PC-9 (cell line): Measurements from ENCODE around the gene MAST1. TPM values are rescaled to one million over a fixed set of nuclear protein-coding genes. Genes with fewer than 3 reads are reported as not detected.

Experiments used
- BruUV-seq: library from RNA; stranded (reverse); fragments of 400-500 nt; replicated peaks from 2 replicates; lab custom pipeline; 2021; lab: Mats Ljungman, UMichigan
- CTCF ChIA-PET: fragments of 300-600 bp; sonication (Branson Sonifier 250); formaldehyde crosslinking; loops from one replicate; lab custom pipeline; 2022; ENCODE audit warnings: antibody characterized with exemption; lab: Charles Lee
- POLR2A ChIA-PET: fragments of 300-600 bp; sonication (Branson Sonifier 250); formaldehyde crosslinking; loops from one replicate; lab custom pipeline; 2022; ENCODE audit warnings: antibody characterized with exemption; ENCODE audit not compliant: unreplicated experiment; lab: Charles Lee
- DNase-seq, 2 experiments: peaks; one replicate each; pipeline versions ENCODE4 v3.0.0 to v3.0.0-alpha.2; 2015 to 2022; ENCODE audit warnings: mixed read lengths in 1 of 2
- H2AFZ ChIP-seq: fragments of 200-600 bp; sonication (generic); 2 replicates; pipeline ENCODE4 v1.8.1; 2017; ENCODE audit warnings: antibody characterized with exemption
- H3F3A ChIP-seq: fragments of 200-600 bp; sonication (generic); 2 replicates; pipeline ENCODE4 v1.8.1; 2017; ENCODE audit warnings: antibody characterized with exemption, mild to moderate bottlenecking, low read depth; ENCODE audit not compliant: insufficient read depth
- H3K27ac ChIP-seq: fragments of 200-600 bp; sonication (generic); 2 replicates; pipeline ENCODE4 v1.6.1; 2016; ENCODE audit warnings: mixed run types
- H3K27me3 ChIP-seq: fragments of 200-600 bp; sonication (generic); 2 replicates; pipeline ENCODE4 v1.6.1; 2016; ENCODE audit warnings: low read depth, mixed run types; ENCODE audit not compliant: insufficient read depth
- H3K36me3 ChIP-seq: fragments of 200-600 bp; sonication (generic); 2 replicates; pipeline ENCODE4 v1.6.1; 2016; ENCODE audit warnings: low read depth, mixed run types
- H3K4me1 ChIP-seq: fragments of 200-600 bp; sonication (generic); replicated peaks from 2 replicates; pipeline ENCODE4 v1.6.1; 2016; ENCODE audit warnings: mixed run types; ENCODE audit not compliant: insufficient read depth
- H3K4me2 ChIP-seq: fragments of 200-600 bp; sonication (generic); 2 replicates; pipeline ENCODE4 v1.6.1; 2017; ENCODE audit warnings: mixed run types
- H3K4me3 ChIP-seq: fragments of 200-600 bp; sonication (generic); 2 replicates; pipeline ENCODE4 v1.6.1; 2016; ENCODE audit warnings: mixed run types
- H3K79me2 ChIP-seq: fragments of 200-600 bp; sonication (generic); 2 replicates; pipeline ENCODE4 v1.6.1; 2017; ENCODE audit warnings: low read depth, mixed run types
- H3K9me2 ChIP-seq: fragments of 200-600 bp; sonication (generic); 2 replicates; pipeline ENCODE4 v1.8.1; 2017; ENCODE audit warnings: mild to moderate bottlenecking; ENCODE audit not compliant: insufficient read depth
- H3K9me3 ChIP-seq: fragments of 200-600 bp; sonication (generic); 2 replicates; pipeline ENCODE4 v1.8.1; 2016; ENCODE audit warnings: low read depth; ENCODE audit not compliant: insufficient read depth
- H4K20me1 ChIP-seq: fragments of 200-600 bp; sonication (generic); 2 replicates; pipeline ENCODE4 v1.8.1; 2017; ENCODE audit not compliant: insufficient read depth
- EZH2 ChIP-seq: fragments of 200-600 bp; sonication (generic); IDR thresholded peaks from 2 replicates; pipeline ENCODE4 v1.8.0; 2017; ENCODE audit warnings: antibody characterized with exemption, low read depth
- intact Hi-C: fragments of 100-400 bp; cut with micrococcal nuclease; formaldehyde crosslinking; loops from one replicate; pipeline ENCODE4 v1.10.0; 2022; ENCODE audit not compliant: unreplicated experiment
- total RNA-seq: library from RNA; stranded (reverse); gene quantifications from 2 replicates; pipeline ENCODE4 v1.2.3, GENCODE V29; 2021
- TF ChIP-seq, protein P1 (sequence below): fragments of 200-600 bp; sonication (generic); conservative IDR thresholded peaks from 2 replicates; pipeline ENCODE4 v1.6.1; 2017; ENCODE audit warnings: mixed run types, antibody characterized with exemption, mild to moderate bottlenecking, moderate library complexity

MAST1 gene
- total RNA-seq, 1 experiment from 2014 or later = 11.9 TPM

DNA sequence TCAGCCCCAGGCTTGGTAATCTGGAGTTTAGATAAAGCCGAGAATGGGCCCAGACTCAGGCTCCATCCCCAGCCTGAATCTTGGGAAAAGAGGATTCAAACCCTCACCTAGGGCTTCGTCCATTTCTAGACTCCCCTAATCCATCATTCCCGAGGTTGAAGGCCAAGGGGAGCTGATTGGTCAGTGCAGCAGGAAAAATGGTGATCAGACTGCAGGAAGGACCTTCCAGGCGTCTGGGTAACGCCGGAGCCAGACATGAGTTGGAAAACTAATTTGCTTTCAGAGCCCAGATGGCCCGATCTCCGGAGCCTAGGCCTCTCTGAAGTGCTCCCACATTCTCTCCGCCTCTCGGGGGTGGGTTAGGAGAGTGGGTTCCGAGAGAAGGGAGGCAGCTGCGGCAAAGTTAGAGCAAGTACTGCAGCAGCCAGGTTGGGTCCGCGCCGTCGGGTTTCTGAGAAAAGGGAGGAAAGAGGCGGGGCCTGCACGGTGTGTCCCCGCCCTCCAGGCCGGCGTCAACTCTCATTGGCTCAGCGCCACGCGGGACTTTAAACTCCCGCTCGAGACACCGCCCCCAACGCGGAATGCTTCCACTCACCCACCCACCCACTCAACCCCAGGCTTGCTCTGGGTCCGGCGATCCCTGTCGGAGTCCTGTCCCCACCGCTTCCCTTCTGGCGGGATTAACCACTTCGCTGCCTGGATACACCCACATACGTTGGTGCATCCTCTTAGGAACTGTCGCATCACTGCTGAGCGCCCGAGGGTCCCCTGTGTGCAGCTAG, 3.1 kb upstream of the MAST1 start:
- intact Hi-C loops = no loop called here
- Histone ChIP-seq H3K36me3 (no peaks in the 10 kb centered on the region), H3K9me2 (no peaks in the 10 kb centered on the region), H4K20me1 (no peaks in the 10 kb centered on the region), H3K27ac (no peak overlapping the region), H3K9me3 (no peaks in the 10 kb centered on the region), H3F3A (peaks cover 50% of the 10 kb centered on the region), H2AFZ (no peak overlapping the region), H3K79me2 (no peaks in the 10 kb centered on the region), H3K4me1 (peaks cover 14% of the 10 kb centered on the region), H3K4me3 (no peak overlapping the region), H3K4me2 (0 out of 2 replicates have a peak overlapping the region, but pooled peaks have one; percentile 20), H3K27me3 (peaks cover 19% of the 10 kb centered on the region; the same call in 1 of the 2 replicates)
- BruUV-seq = no TSS peak
- ChIA-PET POLR2A (interaction anchor here (0.6 kb wide), 1 partner anchor 34 kb away, joined by 3 read pairs; no protein-coding TSS in a partner anchor), CTCF (no interaction called here)
- DNase-seq = peak in 1 of 2 experiments; percentile 34
- no peak for TF ChIP-seq EZH2
- TF ChIP-seq, protein P1, sequence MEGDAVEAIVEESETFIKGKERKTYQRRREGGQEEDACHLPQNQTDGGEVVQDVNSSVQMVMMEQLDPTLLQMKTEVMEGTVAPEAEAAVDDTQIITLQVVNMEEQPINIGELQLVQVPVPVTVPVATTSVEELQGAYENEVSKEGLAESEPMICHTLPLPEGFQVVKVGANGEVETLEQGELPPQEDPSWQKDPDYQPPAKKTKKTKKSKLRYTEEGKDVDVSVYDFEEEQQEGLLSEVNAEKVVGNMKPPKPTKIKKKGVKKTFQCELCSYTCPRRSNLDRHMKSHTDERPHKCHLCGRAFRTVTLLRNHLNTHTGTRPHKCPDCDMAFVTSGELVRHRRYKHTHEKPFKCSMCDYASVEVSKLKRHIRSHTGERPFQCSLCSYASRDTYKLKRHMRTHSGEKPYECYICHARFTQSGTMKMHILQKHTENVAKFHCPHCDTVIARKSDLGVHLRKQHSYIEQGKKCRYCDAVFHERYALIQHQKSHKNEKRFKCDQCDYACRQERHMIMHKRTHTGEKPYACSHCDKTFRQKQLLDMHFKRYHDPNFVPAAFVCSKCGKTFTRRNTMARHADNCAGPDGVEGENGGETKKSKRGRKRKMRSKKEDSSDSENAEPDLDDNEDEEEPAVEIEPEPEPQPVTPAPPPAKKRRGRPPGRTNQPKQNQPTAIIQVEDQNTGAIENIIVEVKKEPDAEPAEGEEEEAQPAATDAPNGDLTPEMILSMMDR = no peak

DNA sequence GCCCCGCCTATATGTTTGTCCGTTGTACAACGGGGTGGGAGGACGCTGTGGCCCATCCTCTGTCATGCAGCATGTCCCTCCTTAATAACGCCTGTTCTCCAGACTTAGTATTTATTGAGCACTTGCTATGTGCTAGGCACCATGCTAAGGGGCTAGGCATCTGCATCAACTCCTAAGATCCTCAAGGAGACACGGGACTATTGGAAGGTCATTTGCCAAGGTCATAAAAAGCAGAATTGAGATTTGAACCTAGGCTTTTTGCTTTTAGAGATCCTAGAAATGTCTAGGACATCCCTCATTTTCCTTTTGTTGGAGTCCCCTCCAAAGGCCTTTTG, 1.8 kb upstream of the MAST1 start:
- Histone ChIP-seq H3K4me3 (no peak overlapping the region), H3K79me2 (no peaks in the 10 kb centered on the region), H3K27me3 (peaks cover 15% of the 10 kb centered on the region; the same call in 1 of the 2 replicates), H2AFZ (no peak overlapping the region), H3K9me3 (no peaks in the 10 kb centered on the region), H4K20me1 (no peaks in the 10 kb centered on the region), H3K9me2 (no peaks in the 10 kb centered on the region), H3K27ac (no peak overlapping the region), H3K36me3 (no peaks in the 10 kb centered on the region), H3K4me1 (peaks cover 21% of the 10 kb centered on the region), H3K4me2 (peak overlapping the region; percentile 50; the same call in 1 of the 2 replicates), H3F3A (peaks cover 59% of the 10 kb centered on the region)
- TF ChIP-seq EZH2 = no peak
- TF ChIP-seq, protein P1 = no peak
- DNase-seq = no peak
- POLR2A ChIA-PET = interaction anchor here (0.6 kb wide), 1 partner anchor 70 kb away, joined by 6 read pairs; no protein-coding TSS in a partner anchor
- intact Hi-C loops = no loop called here
- BruUV-seq = no TSS peak
- CTCF ChIA-PET = interaction anchor here (1.0 kb wide), 1 partner anchor 43 kb away, joined by 4 read pairs; no protein-coding TSS in a partner anchor

DNA sequence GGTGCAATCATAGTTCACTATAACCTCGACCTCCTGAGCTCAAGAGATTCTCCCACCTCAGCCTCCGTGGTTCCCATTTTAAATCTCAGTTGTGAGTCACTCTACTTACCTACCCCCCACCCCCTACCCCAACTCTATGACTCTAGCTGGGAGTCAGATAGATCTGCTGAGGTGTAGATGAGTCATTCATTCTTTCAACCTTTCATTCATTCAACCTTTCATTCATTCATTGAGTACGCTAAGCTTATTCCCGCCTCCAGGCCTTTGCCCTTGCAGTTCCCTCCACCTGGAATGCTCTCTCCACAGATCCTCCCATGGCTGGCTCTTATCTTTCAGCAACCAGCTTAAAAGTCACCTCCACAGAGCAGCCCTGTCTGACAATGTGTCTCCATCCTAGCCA, 1.1 kb upstream of the MAST1 start:
- Histone ChIP-seq H3K4me2 (no peak overlapping the region), H3K9me3 (no peaks in the 10 kb centered on the region), H3K79me2 (no peaks in the 10 kb centered on the region), H3K36me3 (no peaks in the 10 kb centered on the region), H3K27me3 (peaks cover 8% of the 10 kb centered on the region; the same call in 1 of the 2 replicates), H2AFZ (no peak overlapping the region), H3K27ac (no peak overlapping the region), H3F3A (peaks cover 57% of the 10 kb centered on the region), H3K4me1 (peaks cover 21% of the 10 kb centered on the region), H3K9me2 (no peaks in the 10 kb centered on the region), H3K4me3 (no peak overlapping the region), H4K20me1 (no peaks in the 10 kb centered on the region)
- CTCF ChIA-PET = interaction anchor here (1.0 kb wide), 2 partner anchors 41 to 44 kb away, joined by 4 to 7 read pairs; no protein-coding TSS in a partner anchor
- POLR2A ChIA-PET = interaction anchor here (0.5 to 0.6 kb wide), 2 partner anchors 43 to 71 kb away, joined by 6 to 20 read pairs; no protein-coding TSS in a partner anchor
- no TSS peak for BruUV-seq
- no peak for TF ChIP-seq EZH2
- TF ChIP-seq, protein P1 = no peak
- intact Hi-C loops = no loop called here
- DNase-seq = no peak
